Epithelial cell of proximal tubule (primary cell): ENCODE results near the gene MAGT1. TPM values are rescaled to one million over a fixed set of nuclear protein-coding genes. Genes with fewer than 3 reads are reported as not detected.
"Not testable (repeated sequence)": the region's sequence is repeated elsewhere in the genome, so short reads cannot be mapped to it uniquely, and the experiment has no call there.

Experiments
- DNase-seq: peaks from one replicate; pipeline ENCODE4 v3.0.0-alpha.2; 2011; ENCODE audit warnings: low read depth
- H3K4me3 ChIP-seq: 2 replicates; pipeline ENCODE4 v1.5.1; 2011; ENCODE audit warnings: low read depth, mild to moderate bottlenecking, low read length
- CTCF ChIP-seq: conservative IDR thresholded peaks from 2 replicates; pipeline ENCODE4 v1.5.1; 2012; ENCODE audit warnings: low read depth, mild to moderate bottlenecking, low read length
- total RNA-seq: library from RNA; depleted of rRNA; stranded (reverse); fragments of >200 nt; gene quantifications from 2 replicates; pipeline ENCODE4 v1.2.3, GENCODE V29; 2015

MAGT1 gene
- 40.5 and 61.6 TPM in 2 replicates for total RNA-seq

- peak; percentile 69 for DNase-seq
- H3K4me3 ChIP-seq = peak within 1 kb of the TSS; percentile 86
- TF ChIP-seq CTCF = no peak
These were observed at the start of gene MAGT1 for GRCh38 chrX:77894921-77895886. Gene MAGT1, minus strand, starts transcription at chrX:77895435. Its CDS starts 25 bp downstream, at chrX:77895410.

DNA sequence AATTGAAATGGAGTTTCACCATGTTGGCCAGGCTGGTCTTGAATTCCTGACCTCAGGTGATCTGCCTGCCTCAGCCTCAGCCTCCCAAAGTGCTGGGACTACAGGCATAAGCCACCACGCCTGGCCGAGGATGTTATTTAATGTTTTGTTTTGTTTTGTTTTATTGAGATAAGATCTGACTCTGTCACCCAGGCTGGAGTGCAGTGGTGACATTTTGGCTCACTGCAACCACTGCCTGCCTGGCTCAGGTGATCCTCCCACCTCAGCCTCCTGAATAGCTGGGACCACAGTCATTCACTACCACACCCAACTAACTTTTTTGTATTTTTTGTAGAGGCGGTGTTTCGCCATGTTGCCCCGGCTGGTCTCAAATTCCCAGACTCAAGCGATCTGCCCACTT lies 49.8 kb upstream of the MAGT1 start:
- DNase-seq, H3K4me3 ChIP-seq: not testable (repeated sequence)

GRCh38 chrX:77938083-77938680 lies 42.9 kb upstream of the MAGT1 start:
- no peak overlapping the region for H3K4me3 ChIP-seq
- no peak for TF ChIP-seq CTCF
- DNase-seq = no peak

DNA sequence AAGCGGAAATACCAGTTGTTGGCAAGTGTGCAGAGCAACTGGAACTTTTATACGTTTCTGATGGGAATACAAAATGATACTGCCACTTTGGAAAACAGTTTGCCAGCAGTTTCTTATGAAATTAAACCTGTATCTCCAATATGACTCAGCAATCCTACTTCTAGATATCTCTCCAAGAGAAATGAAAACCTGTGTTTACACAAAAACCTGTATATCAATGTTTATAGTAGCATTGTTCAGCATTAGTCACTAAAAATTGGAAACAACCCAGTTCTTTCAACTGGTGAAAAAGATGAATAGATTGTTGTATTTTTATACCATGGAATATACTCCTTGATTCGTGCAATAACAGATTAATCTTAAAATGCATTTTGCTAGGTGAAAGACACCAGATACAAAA lies 42.1 kb upstream of the MAGT1 start:
- TF ChIP-seq CTCF = no peak
- DNase-seq = no peak
- H3K4me3 ChIP-seq = no peak overlapping the region

GRCh38 chrX:77936299-77936698 lies 41.1 kb upstream of the MAGT1 start:
- DNase-seq = no peak
- no peak overlapping the region for H3K4me3 ChIP-seq
- no peak for TF ChIP-seq CTCF

DNA sequence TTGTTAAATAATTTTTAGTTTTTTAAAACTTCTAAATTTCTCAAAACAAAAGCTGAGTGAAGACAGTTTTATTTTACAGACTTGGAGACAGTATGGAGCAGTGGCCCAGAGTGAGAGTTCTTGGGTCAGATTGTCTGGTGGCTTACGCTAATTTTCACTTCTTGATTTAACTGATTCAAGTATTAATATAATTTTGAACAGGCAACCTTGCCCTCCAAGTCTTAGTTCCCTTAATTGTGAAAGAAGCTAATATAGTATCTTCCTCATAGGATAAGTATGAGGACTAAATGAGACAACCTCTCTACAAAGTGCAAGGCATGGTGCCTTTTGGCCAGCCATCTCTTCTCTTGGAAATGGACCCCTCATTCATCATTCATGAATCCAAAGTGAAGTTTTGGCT lies 40.7 kb upstream of the MAGT1 start:
- DNase-seq = no peak
- TF ChIP-seq CTCF = no peak
- H3K4me3 ChIP-seq = no peak overlapping the region

DNA sequence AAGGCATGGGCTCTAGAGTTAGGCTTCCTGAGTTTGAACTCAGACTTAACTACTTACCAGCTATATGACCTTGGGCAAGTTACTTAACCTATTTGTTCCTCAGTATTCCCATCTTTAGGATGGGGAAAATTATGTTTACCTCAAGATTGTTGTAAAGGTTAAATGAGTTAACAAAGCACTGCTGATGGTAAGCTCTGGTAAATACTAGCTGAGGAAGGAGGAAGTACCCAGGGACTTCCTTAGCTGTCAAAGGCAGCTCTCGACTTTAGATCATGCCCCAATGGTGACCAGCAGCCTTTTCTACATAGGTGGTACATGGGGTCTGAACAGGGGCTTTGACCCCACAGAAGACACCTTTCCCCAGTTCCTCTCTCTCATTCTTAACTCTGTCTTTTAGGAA lies 35.3 kb upstream of the MAGT1 start:
- H3K4me3 ChIP-seq = no peak overlapping the region
- no peak for TF ChIP-seq CTCF
- DNase-seq = no peak
